Hematopoietic multipotent progenitor cell treated with erythropoietin and hydrocortisone succinate and interleukin-3 and kit ligand, for 8 days (in vitro differentiated cells): Measurements from ENCODE around the gene PGA4.
"Not testable (repeated sequence)": the region's sequence is repeated elsewhere in the genome, so short reads cannot be mapped to it uniquely, and the experiment has no call there.

ENCODE experiments used
- DNase-seq: peaks from one replicate; pipeline ENCODE4 v3.0.0-alpha.2; 2015

Gene PGA4

DNA sequence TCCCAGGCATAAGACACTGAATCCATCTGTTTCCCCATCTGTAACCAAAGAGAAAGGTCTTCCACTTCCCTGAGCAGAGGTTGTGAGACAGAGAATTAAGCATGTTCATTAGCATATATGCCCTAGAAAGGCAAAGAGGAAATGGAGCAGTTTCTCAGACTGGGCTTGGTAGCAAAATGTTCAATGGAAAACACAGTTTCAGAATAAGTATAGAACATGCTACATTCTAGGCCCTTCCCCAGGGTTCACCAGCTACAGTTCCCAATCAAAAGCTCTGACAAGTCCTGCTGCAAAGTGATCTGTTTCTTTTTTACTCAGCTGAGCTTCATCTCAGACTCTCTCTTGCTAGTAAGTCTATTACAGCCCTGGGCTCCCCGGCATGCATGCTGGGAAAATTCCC lies 30.2 kb downstream of the PGA4 start:
- not testable (repeated sequence) for DNase-seq

DNA sequence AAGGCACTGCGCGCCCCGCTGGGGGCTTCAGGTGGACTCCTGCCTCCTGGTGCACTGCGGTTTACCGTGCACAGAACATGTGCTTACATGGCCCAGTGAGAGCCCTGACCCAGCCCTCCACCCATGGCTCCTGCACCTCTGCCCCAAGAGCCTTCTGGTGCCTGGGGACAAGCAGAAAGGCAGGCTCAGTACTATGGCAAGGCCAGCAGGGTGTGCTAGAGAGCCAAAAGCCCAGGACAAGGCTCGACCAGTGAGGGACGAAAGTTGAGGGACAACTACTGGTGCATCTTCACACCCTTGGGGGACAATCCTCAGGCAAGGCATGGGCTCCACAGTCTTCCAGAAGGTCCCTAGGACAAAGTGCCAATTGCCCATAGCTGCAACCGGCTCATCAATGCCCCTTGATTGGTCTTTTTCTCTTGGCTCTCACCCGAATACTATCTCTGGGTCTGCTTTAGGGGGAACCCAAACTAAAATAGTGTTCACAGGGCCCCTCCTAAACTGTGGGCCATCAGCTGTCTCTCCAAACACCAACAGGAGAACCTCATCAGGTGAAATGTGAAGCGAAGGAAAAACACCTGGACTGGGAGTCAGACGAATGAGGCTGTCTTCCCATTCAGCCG lies 32.4 kb downstream of the PGA4 start:
- DNase-seq, result peak; percentile 81

DNA sequence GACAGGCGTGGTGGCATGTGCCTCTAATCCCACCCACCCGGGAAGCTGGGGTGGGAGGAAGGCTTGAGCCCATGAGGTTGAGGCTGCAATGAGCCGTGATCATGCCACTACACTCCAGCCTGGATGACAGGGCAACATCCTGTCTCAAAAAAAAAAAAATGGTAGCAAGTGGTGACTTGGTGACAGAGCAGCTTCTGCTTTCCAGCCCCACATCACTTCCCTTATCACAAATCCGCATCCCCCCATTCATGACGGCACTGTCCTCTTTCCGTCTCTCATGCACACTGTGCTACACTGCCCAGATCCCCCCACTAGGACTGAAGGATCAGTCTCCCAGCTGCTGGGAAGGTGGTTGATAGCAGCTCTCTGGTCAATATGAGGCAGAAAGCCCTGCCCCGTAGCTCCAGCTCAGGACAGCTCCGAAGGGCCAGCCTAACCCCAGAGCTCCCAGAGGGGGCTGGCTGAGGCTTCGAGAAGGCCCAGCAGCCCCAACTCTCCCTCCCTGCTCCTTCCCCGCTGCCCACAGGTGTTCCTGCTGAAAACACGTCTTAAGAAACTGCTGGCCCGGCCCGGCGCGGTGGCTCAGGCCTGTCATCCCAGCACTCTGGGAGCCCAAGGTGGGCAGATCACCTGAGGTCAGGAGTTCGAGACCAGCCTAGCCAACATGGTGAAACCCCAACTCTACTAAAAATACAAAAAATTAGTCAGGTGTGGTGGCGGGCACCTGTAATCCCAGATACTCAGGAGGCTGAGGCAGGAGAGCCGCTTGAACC lies 34.7 kb downstream of the PGA4 start:
- DNase-seq, result no peak

DNA sequence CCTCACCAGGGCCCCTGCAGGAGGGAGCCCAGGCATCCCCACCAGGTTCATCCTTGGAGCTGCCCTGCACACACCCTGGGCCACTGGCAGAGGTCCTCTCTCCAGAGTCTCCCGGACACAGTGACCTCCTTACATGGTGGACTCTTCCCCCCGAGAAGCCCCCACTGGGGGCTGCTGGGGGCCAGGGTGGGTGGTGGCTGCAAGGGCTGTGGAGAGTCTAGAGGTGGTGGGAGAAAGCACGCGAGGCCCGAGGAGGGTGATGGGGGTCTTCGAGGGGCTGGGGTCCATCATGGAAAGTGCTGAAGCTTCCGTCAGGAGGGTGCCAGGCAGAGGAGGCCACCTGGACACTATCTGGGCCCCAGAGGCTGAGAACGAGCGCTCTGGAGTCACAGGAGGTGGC lies 36.4 kb downstream of the PGA4 start:
- DNase-seq, result no peak

DNA sequence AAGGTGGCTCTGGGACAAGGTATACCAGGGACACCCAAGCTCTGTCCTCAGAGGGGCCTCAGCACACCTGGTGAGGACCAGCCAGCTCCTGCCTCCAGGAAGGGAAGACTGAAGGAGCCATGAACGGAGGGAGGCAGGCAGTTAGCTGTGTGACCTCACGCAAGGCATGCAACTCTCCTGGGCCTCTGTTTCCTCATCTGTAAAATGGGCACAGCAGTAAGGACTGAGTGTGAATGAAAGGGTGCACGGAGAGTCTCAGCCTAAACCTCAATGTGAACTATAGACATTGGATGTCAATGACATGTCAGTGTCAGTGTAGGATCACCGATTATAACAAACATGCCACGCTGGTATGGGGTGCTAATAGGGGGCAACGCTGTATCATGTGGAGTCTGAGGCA lies 37.2 kb downstream of the PGA4 start:
- no peak for DNase-seq

DNA sequence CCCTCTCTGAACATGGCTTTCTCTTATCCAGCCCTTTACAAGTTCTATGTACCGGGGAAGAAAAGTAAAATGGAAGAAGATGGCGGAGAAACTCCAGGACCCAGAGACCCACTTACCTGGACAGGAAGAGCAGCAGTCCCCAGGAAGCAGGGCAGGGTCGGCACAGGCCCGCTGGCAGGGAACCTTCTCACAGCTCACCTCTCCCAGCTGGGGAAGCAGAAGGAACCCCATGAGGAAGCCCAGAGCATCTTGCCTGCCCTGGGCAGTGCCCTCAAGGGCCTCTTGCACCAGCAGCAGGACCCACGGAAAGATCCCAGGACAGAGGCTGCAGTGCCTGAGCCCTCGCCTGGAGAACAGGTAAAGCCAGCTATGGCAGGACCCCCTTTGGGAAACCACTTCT lies 42.2 kb downstream of the PGA4 start:
- no peak for DNase-seq

DNA sequence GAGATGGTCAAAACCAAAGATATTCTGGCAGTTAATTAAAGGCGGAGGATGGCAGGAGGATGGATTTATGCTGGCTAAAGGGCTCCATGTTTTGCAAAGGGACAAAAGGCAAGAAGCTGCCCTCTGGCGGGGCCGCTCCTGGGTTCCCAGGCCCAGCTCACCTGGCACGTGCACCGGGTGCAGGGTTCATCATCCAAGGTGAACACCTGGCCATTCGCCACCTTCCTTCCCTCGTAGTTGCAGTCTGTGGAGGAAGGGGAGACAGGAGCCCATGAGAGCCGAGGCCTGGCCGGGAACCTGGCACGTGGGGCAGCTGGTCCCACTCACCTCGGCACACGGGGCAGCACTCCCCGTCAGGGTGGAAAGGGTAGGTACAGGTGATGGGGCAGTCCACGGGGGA lies 42.6 kb downstream of the PGA4 start:
- no peak for DNase-seq

DNA sequence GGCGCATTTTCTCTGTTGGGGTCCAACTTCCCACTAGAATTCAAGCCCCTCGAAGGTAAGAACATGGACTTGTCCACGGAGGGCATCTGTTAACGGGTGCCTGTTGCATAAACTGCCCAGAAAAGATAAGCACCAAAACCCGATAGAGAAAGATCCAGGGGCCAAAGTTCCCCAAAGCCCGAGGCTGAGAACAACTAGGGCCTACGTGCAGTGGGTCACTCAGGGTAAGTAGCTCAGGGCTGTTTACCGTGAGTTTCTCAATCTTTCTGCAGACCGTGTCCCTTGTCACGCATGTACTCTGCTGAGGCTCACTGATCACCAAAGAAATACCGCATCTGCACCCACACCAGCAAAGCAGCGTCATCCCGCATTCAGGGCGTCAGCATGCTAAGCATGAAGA lies 43.2 kb downstream of the PGA4 start:
- DNase-seq, result no peak

DNA sequence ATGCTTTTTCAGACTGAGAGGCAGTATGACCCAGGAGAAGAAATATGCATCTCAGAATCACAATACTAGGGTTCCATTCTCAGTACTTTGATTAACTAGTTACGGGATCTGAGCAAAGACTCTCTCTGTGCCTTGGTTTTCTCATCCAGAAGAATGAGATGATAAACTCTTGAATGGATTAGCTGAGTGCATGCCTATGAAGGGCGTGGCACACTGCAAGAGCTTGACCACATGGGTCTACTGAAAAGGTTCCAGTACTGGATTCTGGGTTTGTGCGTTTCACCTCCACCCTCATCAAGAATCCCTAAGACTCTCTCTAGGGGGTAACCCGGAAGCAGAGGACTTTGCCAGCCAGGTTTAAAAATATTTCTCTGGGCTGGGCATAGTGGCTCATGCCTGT lies 44.5 kb downstream of the PGA4 start:
- peak; percentile 29 for DNase-seq

DNA sequence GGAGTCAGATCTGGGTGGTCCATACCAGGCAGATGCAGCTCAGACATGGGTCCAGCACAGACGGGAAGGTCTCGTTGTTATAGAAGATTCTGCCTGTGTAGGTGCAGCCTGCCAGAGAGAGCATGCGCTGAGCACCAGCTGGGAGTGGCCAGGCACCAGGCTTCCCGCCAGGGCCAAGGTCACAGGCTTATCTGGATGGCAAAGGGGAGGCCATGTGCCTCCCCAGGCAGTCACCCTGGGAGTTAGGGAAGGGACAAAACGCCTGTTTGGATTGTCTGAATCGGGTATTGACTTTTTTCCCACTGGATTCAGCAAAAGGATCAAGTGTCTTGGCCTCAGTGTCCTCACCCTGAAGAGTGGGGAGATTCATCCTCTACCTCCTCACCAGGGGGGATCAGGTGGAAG lies 45.3 kb downstream of the PGA4 start:
- peak; percentile 65 for DNase-seq

DNA sequence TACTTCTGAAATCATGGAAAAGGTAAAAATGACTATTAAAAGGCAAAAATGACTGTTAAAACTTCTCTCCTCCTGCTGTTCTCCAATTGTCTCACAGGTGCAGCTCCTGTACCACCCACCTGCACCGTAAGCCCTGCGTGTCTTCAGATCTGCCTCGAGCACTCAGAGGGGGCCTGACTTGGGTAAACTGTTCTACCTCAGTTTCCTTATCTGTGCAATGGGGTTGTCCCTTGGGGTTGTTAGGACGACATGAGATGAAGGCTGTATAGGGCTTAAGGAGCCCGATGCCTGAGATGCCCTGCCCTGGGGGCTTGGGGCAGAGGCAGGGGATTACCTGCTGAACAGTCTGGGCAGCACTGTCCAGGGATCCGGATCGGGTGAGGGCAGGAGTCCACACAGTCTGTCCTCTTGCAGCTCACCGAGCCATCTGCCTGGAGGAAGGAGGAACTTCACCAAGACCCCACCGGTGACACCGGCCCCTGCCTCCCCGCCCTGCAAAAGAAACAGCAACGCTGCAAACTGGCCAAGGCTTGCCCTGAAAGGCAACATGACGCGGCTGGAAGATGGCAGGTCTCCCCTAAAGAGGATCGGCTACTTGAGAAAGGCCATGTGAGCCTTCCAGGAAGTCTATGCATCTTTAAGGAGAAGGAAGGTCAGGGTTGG lies 46.6 kb downstream of the PGA4 start:
- DNase-seq, result no peak

DNA sequence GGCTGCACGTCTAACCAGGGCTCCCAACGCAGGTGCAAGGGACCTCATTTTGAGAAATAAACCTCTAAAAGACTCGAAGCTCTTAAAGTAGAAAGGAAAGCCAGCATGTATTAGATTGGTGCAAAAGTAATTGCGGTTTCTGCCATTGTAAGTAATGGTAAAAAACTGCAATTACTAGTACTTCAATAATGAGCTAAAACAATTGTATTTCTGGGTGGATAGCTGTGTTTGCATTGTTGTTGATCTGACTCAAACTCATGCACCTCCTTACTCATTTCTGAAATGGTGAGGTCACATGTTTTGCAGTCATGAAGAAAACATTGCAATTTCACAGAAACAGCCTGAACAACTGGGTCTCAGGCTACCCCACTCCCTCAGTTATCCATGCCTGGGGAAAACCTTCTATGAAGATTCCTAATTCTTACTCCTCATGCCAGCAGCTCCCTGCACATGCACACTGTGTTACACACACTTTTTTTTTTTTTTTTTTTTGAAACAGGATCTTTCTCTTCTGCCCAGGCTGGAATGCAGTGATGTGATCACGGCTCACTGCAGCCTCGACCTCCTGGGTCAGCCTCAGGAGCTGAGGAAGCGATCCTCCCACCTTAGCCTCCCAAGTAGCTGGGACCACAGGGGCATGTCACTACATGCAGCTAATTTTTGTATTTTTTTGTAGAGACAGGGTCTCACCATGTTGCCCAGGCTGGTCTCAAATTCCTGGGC lies 48.4 kb downstream of the PGA4 start:
- DNase-seq, result no peak

DNA sequence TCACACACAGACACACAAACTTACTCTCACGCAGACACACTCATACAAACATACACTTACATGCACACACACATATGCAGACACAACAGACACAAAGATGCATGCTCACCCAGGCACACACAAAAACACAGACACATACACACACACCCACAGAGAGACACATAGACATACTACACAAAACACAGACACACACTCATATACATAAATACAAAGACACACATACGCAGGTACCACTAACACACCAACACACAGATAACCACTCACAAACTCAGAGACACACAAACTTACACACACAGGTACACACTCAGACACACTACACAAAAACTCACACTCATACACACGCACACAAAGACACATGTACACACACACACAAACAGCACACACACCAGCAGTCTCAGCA lies 50.6 kb downstream of the PGA4 start:
- DNase-seq, result no peak

DNA sequence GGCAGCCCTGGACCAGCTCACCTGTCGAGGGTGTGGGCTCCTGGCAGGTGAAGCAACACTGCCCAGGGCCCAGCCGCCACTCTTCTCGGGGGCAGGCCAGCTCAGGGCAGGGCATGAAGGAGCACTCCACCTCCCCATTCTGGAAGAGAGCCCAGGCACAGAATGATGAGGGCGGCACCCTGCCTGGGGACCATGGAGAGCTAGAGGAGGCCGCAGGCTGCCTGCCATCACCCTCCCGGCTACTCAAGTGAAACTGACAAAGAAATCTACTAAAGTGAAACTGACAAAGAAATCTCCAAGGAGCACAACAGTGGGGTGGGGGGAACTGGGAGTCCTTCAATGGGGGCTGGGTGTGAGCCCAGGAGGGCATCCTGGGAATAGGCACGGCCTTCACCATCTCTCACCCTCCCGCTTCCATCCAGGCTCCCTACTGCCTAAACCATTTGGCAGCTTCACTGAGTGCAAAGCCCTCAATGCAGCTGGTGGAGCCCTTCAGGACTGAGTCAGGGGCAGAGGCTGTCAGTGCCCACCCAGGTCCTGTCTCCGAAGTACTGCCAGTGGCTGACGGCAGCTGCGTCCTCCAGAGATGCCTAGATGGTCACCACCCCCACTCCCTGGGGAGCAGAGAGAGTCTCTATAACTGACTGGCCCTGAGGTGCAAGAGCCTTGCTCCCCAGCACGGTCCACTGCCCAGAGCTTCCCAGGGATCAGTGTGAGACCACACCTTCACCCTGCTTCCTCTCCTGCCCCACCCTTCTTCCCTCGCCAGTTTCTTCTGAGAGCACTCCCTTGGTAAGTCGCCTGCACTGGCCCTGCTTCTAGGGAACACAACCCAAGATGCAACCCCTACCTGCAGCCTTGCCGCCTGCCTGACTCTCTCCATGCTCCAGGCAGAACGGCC lies 51.3 kb downstream of the PGA4 start:
- no peak for DNase-seq

DNA sequence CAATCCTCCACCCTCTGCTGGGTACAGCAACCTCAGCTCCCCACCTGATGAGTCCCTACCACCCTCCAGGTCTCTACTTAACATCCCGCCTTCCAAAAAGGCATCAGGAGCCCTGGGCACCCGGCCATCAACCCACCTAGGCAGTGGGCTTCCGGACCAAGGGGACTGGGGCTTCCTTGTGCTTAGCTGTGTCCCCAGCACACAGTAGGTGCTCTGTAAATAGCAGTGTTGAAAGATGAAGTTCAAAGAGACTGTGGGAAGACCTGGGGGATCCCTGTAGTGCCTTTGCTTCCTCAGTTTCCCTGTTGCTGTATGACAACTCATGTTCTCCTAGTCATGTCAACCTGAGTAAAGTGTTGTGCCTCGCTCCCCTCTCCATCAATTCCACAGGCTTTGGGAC lies 51.9 kb downstream of the PGA4 start:
- no peak for DNase-seq

DNA sequence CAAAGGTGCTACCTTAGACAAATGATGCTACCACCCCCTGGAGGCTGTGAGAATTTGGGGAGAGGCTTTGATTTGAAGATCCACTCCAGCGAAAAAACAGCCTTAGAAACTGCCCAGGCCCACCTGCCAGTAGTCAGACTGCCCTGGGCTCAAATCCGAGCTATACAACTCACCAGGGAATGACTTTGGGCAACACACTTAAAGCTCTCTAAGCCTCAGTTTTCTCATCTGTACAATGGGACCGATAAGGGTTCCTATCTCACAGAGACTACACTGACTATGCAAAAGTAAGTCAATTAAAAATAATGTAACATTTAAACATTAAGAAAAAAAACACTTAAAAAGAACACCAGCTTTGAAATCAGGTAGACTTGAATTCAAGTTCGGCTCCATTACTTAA lies 53.0 kb downstream of the PGA4 start:
- no peak for DNase-seq

DNA sequence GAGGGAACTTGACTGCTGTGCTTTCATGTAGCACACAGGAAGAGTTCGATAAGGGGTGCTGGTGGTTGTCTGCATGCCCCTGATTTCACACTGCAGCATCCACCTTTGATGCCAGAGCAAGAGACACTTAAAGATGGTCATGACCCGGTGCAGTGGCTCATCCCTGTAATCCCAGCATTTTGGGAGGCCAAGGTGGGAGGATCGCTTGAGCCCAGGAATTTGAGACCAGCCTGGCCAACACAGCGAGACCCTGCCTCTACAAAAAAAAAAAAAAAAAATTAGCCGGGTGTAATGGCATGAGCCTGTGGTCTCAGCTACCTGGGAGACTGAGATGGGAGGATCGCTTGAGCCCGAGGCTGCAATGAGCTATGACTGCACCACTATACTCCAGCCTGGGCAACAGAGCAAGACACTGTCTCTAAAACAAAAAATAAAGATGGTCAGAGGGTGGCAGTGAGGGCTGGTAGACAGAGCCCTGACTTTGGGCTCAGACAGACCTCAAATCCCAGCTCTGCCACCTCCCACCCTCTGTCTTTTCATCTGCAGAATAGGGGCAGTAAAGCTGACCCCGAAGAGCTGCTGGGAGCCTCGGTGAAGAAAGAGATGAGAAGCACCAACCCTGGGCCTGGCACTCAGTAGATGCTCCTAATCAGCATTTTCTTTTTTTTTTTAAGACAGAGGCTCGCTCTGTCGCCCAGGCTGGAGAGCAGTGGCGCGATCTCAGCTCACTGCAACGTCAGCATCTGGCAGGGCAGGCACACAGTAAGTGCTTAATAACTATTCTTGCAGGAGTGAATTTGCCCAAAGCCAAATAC lies 55.2 kb downstream of the PGA4 start:
- DNase-seq, result no peak

DNA sequence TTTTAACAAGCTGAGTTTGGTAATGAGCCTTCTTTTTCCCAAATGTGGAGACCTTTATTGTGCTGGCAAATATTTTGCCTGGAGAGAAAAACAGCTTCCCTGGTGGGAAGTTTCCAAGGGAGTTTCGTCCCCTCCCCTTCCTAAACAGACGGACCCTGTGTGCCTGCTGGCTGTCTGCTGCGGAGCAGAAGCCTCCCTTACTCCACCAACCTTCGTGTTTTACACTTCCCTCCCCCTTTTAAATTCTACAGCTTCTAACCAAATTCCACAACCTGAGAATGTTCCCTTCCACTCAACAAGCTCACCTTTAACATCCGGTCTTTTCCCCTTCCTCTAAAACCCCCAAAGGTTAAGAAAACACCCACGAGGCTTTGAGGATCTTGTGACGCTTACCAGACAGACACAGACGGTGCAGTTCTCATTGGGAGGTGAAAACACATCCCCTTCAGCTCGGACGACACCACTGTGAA lies 55.9 kb downstream of the PGA4 start:
- DNase-seq, result no peak

DNA sequence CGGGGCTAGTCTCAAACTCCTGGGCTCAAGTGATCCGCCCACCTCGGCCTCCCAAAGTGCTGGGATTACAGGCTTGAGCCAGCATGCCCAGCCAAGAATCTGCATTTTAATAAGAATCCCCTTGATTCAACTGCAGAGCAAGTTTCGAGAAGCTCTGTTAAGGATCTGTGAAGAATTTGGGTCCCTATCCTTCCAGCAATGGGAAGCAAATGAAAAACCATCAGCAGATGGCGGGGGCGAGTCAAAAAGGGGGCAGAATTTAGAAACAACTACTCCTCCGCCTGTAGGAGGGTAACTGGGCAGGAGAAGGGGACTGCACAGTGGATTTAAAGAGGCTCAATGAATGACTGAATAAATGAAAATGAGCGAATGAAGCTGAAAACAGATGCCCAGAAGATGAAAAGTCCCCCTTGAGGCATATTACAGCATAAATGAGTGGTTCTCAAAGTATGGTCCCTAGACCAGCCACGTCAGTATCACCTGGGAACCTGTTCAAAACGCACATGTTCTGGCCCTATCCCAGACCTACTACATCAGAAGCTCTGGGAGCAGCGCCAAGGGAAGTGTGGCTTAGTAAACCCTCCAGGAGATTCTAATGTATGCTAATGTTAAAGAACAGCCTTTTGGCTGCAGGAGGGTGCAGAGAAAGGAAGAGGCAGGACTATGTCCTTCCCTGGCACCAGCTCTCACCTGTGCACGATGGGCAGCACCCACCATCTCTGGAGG lies 58.0 kb downstream of the PGA4 start:
- peak; percentile 36 for DNase-seq

DNA sequence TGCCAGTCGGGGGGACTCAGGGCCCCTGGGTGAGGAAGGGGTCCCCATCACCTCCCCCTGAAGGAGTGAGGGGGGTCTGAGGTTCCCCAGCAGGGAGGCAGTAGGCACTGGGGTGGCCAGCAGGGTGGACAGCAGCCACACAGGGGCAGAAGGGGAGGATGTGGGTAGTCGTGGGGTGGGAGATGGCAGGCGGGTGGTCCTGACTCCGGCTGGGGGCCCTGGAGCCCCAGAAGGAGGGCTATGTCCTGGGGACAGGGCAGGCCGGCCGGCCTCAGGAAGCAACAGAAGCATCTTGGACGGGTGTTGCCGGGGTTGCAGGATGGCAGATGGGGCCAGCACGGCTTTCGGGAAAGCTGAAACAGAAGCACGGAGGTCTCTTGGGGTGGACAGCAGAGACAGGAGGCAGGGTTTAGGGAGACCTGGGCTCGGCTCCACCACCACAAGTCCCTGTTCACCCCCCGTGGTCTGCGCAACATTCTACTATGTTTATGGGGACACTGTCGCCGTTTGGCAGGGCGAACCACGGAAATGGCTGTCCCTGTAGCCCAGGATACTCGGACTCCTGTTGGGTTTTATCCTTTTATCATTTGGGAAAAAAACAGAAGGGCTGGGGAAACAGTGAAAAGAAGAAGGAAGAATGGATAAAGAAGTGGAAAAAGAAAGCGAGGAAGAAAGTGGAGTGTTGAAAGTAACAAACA lies 58.9 kb downstream of the PGA4 start:
- no peak for DNase-seq
